ENCODE results near the gene TMEM116.

GRCh38 chr12:111971800-111972199 is 41.2 kb downstream of the TMEM116 start:
- TF ChIP-seq SP1 (IDR thresholded peaks at IDR 0.05) (no peak), PKNOX1 (IDR thresholded peaks at IDR 0.05) (no peak), FOXM1 (IDR thresholded peaks at IDR 0.05; ENCODE audit: borderline replicate concordance) (no peak), BHLHE40 (IDR thresholded peaks at IDR 0.05; ENCODE audit: borderline replicate concordance) (no peak), TARDBP (IDR thresholded peaks at IDR 0.05) (no peak), CTBP1 (IDR thresholded peaks at IDR 0.05; ENCODE audit: borderline replicate concordance) (no peak)
